Measurements from ENCODE around the gene SYNC.
"Not testable (repeated sequence)": the region's sequence is repeated elsewhere in the genome, so short reads cannot be mapped to it uniquely, and the experiment has no call there.

Gene SYNC

GRCh38 chr1:32639489-32640075 is 63.0 kb downstream of the SYNC start:
- DNase-seq: no peak

- DNase-seq: no peak
These were observed 65.5 kb downstream of the SYNC start for GRCh38 chr1:32636914-32637645.

- DNase-seq: no peak
These were observed 66.9 kb downstream of the SYNC start for GRCh38 chr1:32635508-32636277.

GRCh38 chr1:32632829-32633228 is 69.7 kb downstream of the SYNC start:
- no peak for DNase-seq

- not testable (repeated sequence) for DNase-seq
These were observed 72.4 kb downstream of the SYNC start for GRCh38 chr1:32630173-32630572.

Measured in NCI-H446 (cell line).